ENCODE results near the gene UNKL. TPM values are rescaled to one million over a fixed set of nuclear protein-coding genes. Genes with fewer than 3 reads are reported as not detected.
A peak's percentile ranks its signal among the peaks of the same experiment; 100 is the strongest.

UNKL gene
- polyA plus RNA-seq, 1 experiment, result 15.4 TPM

DNA sequence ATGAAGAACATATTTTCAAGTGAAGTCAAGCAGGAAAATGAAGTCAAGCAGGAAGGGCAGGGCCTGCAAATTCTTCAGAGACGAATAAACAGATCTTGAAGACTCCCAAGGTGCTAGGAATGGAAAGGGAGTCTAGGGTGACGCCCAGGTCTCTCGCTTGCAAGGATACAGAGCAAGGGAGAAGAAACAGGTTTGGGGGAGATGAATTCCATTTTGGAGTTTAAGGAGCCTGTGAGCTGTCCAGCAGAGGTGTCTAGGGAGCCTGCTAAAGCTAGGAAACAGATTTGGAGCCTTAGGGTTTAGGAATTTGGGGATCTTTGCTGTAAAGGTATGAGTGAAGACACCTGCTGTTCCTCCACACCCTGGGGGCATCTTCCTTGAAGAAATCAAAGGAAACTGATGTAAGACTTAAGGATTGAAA, 2.0 kb upstream of the UNKL start:
- ChIA-PET CTCF (interaction anchor here (0.8 kb wide), 1 partner anchor 53 kb away, joined by 3 read pairs; no protein-coding TSS in a partner anchor), POLR2A (no interaction called here)
- no peaks in the 10 kb centered on the region for H3K27me3 ChIP-seq (ENCODE audit: control insufficient read depth, insufficient read depth, low read length)
- no peak for DNase-seq (ENCODE audit: low read depth)
- peaks cover 1% of the 10 kb centered on the region; the same call in 1 of the 2 replicates for H3K36me3 ChIP-seq (ENCODE audit: control insufficient read depth, insufficient read depth, low read length)
- no peak for TF ChIP-seq CTCF (IDR thresholded peaks at IDR 0.05; ENCODE audit: insufficient read depth, low read depth, low read length)
- H3K4me3 ChIP-seq (ENCODE audit: low read depth, low read length), result no peak overlapping the region

- TF ChIP-seq CTCF (IDR thresholded peaks at IDR 0.05; ENCODE audit: insufficient read depth, low read depth, low read length), result peak; percentile 60
- DNase-seq (ENCODE audit: low read depth), result no peak
- CTCF ChIA-PET, result interaction anchor here (0.8 kb wide), 1 partner anchor 110 kb away, joined by 4 read pairs; no protein-coding TSS in a partner anchor
- POLR2A ChIA-PET, result no interaction called here
- peaks cover 1% of the 10 kb centered on the region for H3K36me3 ChIP-seq (ENCODE audit: control insufficient read depth, insufficient read depth, low read length)
- no peaks in the 10 kb centered on the region for H3K27me3 ChIP-seq (ENCODE audit: control insufficient read depth, insufficient read depth, low read length)
- H3K4me3 ChIP-seq (ENCODE audit: low read depth, low read length), result peak overlapping the region; percentile 99
Measured at GRCh38 chr16:1413684-1414531, 596 bp downstream of the UNKL start.

GRCh38 chr16:1412847-1413246, 1.7 kb downstream of the UNKL start:
- CTCF ChIA-PET, result interaction anchor here (0.8 kb wide), 1 partner anchor 109 kb away, joined by 4 read pairs; no protein-coding TSS in a partner anchor
- no peak for TF ChIP-seq CTCF (IDR thresholded peaks at IDR 0.05; ENCODE audit: insufficient read depth, low read depth, low read length)
- POLR2A ChIA-PET, result interaction anchor here (0.6 kb wide), 1 partner anchor 20 kb away, joined by 3 read pairs; no protein-coding TSS in a partner anchor
- DNase-seq (ENCODE audit: low read depth), result no peak
- Histone ChIP-seq H3K36me3 (ENCODE audit: control insufficient read depth, insufficient read depth, low read length) (peaks cover 1% of the 10 kb centered on the region), H3K27me3 (ENCODE audit: control insufficient read depth, insufficient read depth, low read length) (no peaks in the 10 kb centered on the region), H3K4me3 (ENCODE audit: low read depth, low read length) (no peak overlapping the region)

DNA sequence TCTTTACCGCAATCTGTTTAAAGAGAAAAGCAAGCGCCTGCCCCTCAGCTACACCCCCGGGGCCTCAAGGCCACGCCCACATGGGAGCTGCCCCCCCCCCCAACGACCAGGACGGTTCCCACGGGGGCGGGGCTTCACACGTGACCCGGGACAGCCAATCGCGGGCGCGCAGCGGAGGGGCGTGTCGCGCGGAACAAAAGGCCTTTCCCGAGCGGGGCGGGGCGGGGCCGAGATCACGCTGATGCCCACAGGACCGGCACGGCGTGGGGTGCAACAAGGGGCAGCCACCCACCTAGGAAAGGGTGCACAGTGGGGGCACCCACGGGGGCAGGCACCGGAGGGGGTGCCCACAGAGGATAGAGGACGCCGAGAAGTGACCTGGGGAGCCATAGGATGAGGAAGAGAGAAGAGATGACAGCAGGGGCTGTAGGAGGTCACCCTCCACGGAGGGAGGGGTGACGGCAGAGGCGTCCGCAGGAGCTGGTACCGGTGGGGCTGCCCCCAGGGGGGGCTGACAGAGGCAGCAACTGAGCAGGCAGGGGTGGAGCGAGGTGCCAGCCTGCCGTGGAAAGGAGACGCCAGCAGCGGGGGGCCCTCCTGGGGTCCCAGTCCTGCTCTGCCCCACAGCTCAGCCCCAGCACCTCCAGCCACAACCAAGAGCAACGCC, 6.2 kb downstream of the UNKL start:
- H3K27me3 ChIP-seq (ENCODE audit: control insufficient read depth, insufficient read depth, low read length), result no peaks in the 10 kb centered on the region
- DNase-seq (ENCODE audit: low read depth), result peak; percentile 23
- ChIA-PET POLR2A (no interaction called here), CTCF (interaction anchor here (0.6 to 1.8 kb wide), 3 partner anchors 19 to 45 kb away, joined by 3 to 6 read pairs (median 3); no protein-coding TSS in a partner anchor)
- peaks cover 13% of the 10 kb centered on the region for H3K36me3 ChIP-seq (ENCODE audit: control insufficient read depth, insufficient read depth, low read length)
- H3K4me3 ChIP-seq (ENCODE audit: low read depth, low read length), result peak overlapping the region; percentile 43
- TF ChIP-seq CTCF (IDR thresholded peaks at IDR 0.05; ENCODE audit: insufficient read depth, low read depth, low read length), result no peak

- Histone ChIP-seq H3K27me3 (ENCODE audit: control insufficient read depth, insufficient read depth, low read length) (no peaks in the 10 kb centered on the region), H3K4me3 (ENCODE audit: low read depth, low read length) (peak overlapping the region; percentile 13; the same call in 1 of the 2 replicates), H3K36me3 (ENCODE audit: control insufficient read depth, insufficient read depth, low read length) (peaks cover 14% of the 10 kb centered on the region)
- TF ChIP-seq CTCF (IDR thresholded peaks at IDR 0.05; ENCODE audit: insufficient read depth, low read depth, low read length), result no peak
- POLR2A ChIA-PET, result no interaction called here
- CTCF ChIA-PET, result interaction anchor here (1.8 kb wide), 1 partner anchor 44 kb away, joined by 6 read pairs; no protein-coding TSS in a partner anchor
- no peak for DNase-seq (ENCODE audit: low read depth)
Measured at GRCh38 chr16:1407753-1408152, 6.8 kb downstream of the UNKL start.
